Measurements from ENCODE around the gene LENG8.

DNA sequence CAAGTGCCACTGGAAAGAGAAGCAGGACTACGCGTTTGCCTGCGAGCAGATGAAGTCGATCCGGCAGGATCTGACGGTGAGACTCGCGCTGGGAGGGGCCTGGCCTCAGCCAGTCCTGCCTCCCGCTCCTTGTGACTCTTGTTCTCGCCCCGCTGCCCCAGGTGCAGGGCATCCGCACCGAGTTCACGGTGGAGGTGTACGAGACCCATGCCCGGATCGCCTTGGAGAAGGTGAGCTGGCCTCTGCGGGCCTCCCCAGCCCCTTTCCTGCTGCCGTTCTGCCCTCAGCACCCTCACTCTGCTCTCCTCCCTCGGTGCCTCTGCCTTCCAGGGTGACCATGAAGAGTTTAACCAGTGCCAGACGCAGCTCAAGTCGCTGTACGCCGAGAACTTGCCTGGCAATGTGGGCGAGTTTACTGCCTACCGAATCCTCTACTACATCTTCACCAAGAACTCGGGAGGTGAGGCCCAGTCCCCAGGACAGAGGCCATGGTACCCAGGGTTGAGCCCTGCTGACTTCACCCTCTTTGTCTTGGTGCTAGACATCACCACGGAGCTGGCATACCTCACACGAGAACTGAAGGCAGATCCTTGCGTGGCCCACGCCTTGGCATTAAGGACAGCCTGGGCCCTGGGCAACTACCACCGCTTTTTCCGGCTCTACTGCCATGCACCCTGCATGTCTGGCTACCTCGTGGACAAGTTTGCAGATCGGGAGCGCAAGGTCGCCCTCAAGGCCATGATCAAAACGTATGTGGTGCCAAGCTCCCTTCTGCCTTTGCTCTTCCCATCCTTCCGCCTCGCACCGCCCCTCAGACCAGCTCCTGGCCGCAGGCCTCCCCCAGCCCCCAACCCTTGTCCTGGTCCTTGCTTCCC, 9.0 kb downstream of the LENG8 start:
- no peak for TF ChIP-seq SMC3 (IDR thresholded peaks at IDR 0.05; ENCODE audit: low read depth, low read length)
- no peak for TF ChIP-seq MAZ (IDR thresholded peaks at IDR 0.05; ENCODE audit: borderline replicate concordance, low read depth, low read length)
- TF ChIP-seq, protein P1, sequence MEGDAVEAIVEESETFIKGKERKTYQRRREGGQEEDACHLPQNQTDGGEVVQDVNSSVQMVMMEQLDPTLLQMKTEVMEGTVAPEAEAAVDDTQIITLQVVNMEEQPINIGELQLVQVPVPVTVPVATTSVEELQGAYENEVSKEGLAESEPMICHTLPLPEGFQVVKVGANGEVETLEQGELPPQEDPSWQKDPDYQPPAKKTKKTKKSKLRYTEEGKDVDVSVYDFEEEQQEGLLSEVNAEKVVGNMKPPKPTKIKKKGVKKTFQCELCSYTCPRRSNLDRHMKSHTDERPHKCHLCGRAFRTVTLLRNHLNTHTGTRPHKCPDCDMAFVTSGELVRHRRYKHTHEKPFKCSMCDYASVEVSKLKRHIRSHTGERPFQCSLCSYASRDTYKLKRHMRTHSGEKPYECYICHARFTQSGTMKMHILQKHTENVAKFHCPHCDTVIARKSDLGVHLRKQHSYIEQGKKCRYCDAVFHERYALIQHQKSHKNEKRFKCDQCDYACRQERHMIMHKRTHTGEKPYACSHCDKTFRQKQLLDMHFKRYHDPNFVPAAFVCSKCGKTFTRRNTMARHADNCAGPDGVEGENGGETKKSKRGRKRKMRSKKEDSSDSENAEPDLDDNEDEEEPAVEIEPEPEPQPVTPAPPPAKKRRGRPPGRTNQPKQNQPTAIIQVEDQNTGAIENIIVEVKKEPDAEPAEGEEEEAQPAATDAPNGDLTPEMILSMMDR (conservative IDR thresholded peaks at IDR 0.05; ENCODE audit: low read depth, low read length) = no peak
- TF ChIP-seq POLR2A (IDR thresholded peaks at IDR 0.05; ENCODE audit: low read depth, low read length) = no peak
- TF ChIP-seq CHD1 (IDR thresholded peaks at IDR 0.05; ENCODE audit: low read depth, low read length) = no peak
- no peak for TF ChIP-seq MAFK (IDR thresholded peaks at IDR 0.05; ENCODE audit: low read depth, low read length)
- no peak for TF ChIP-seq BHLHE40 (IDR thresholded peaks at IDR 0.05; ENCODE audit: low read depth, low read length)
- no peak for TF ChIP-seq FOS (IDR thresholded peaks at IDR 0.05; ENCODE audit: low read depth, low read length)
- no peak for TF ChIP-seq RFX5 (IDR thresholded peaks at IDR 0.05; ENCODE audit: low read depth, low read length)

All from IMR-90 (cell line).